HG02885 (cell line): ENCODE results near the gene NFX1.
"Not testable (repeated sequence)": the region's sequence is repeated elsewhere in the genome, so short reads cannot be mapped to it uniquely, and the experiment has no call there.

ENCODE experiments used
- ATAC-seq: cut with Tn5 transposase; IDR thresholded peaks from one replicate; pipeline ENCODE4 v1.9.1; 2021; ENCODE audit warnings: mild to moderate bottlenecking; ENCODE audit not compliant: unreplicated experiment, poor library complexity

The NFX1 gene

GRCh38 chr9:33385536-33385935 is 95.2 kb downstream of the NFX1 start:
- ATAC-seq = not testable (repeated sequence)

- ATAC-seq = not testable (repeated sequence)
These were observed 95.8 kb downstream of the NFX1 start for GRCh38 chr9:33385979-33386640.

- ATAC-seq = not testable (repeated sequence)
These were observed 96.3 kb downstream of the NFX1 start for GRCh38 chr9:33386641-33386996.

DNA sequence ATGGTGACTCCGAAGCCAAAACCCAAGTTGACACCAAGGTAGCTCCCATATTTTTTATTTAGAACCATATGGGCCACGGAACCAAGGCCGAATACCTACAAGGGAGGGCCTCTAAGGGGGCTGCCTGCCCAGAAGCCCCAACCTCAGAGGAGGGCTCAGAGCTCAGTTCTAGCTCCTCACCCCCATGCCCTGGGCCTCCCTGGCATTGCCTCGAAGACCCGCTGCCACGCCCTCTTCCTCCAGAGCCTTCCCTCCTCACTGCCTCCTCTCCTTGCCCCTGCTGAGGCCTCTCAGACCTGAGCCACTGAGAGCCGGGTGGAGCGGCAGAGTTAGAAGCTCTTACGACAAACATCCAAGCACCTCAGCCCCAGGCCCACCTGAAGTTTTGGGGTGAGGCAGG is 96.7 kb downstream of the NFX1 start:
- ATAC-seq = not testable (repeated sequence)

DNA sequence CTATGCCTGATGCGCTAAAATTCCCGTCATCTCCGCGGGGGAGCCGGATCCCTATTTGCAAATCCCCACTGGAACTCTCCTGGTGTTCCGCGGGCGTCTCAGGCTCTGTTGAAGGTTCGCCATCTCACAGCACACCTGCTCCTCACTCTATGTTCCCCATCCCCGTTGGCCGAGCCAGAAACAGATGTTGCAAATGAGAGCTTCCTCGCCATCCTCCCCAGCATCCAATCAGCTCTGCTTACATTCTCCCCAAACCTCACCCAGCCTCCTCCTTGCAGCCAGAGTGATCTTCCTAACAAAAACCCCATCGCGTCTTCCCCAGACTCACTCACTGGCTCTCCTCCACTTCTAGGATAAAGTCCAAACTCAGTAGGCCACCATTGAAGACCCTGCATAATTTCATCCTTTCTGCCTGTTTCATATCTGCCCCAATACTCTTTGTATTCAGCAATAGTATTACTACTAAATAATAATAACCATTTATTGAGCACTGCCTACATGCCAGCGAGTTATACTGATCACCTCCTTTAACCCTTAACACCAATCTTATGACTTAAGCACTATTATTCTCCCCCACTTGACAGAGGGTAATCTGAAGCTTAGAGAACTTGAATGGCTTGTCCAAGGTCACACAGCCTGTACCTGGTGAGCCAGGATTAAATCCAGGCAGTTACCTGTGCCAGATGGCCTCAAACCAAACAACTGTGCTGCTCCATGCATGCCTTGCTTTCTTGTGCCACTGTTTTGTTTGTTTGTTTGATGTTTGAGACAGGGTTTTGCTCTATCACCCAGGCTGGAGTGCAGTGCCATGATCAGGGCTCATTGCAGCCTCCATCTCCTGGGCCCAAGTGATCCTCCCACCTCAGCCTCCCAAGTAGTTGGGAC is 98.0 kb downstream of the NFX1 start:
- ATAC-seq = no peak

DNA sequence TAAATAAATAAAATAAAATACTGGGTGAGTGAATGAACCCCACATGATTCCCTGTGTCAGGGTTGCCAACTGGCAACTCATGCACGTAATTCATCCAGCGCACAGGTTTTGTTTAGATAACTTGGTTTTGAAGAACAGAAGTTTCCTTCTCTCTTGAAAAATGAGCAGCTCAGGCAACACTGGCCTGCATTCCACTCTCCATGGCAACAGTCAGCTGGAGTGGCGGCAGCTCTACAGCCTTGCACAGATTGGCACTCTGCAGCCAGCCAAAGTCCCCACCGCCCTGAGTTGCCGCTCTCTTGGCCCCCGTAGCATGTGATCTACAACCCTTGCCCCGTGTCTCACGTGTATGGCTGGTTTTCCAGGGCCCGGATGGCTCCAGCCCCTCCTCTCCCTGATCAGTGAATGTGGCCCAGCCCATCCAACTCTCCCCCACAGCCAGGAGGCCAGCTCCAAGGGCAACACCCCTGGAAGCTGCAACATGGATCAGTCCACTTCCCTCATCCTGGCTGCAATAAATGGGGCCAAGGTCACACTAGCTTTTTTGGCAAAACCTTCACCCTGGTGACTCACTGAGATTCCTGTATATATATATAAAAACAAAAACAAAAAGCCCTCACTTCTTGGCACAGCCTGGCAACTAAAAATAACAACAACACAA is 100.9 kb downstream of the NFX1 start:
- not testable (repeated sequence) for ATAC-seq

GRCh38 chr9:33392591-33393021 is 102.3 kb downstream of the NFX1 start:
- not testable (repeated sequence) for ATAC-seq

DNA sequence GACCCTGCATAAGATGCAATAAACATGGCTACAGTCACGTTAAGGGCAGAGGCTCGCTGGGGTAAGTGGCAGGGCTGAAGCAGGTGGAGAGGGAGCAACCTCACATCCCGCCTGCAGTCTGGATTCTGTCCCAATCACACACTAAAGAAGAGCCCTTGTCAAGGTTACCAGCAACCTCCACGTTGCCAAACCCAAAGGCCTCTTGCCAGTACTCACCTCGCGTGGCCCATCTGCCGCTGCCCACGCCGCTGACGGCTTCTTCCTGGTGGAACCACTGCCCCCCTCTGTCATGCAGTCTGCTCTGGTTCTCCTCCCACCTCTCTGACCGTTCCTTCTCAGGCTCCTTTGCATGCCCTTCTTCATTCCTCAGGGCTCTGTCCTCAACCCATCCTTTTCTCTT is 103.3 kb downstream of the NFX1 start:
- no peak for ATAC-seq

DNA sequence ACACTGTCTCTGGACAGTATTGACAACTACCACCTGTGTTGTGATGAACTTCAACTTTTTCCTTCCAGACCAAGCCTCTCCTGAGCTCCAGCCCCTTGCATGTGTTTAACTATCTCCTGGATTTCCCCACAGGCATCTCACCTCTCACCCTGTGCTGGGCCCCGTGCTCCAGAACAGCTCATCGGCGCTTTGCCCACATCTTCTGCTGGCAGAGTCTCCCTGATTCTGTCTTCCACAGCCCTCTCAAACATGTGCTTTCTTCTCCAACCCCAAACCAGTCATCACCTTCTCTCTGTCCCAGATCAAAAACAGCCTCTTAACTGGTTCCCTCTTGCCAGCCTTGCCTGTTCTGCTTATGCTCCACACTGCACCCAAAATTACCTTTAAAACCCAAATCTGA is 103.7 kb downstream of the NFX1 start:
- ATAC-seq = not testable (repeated sequence)

DNA sequence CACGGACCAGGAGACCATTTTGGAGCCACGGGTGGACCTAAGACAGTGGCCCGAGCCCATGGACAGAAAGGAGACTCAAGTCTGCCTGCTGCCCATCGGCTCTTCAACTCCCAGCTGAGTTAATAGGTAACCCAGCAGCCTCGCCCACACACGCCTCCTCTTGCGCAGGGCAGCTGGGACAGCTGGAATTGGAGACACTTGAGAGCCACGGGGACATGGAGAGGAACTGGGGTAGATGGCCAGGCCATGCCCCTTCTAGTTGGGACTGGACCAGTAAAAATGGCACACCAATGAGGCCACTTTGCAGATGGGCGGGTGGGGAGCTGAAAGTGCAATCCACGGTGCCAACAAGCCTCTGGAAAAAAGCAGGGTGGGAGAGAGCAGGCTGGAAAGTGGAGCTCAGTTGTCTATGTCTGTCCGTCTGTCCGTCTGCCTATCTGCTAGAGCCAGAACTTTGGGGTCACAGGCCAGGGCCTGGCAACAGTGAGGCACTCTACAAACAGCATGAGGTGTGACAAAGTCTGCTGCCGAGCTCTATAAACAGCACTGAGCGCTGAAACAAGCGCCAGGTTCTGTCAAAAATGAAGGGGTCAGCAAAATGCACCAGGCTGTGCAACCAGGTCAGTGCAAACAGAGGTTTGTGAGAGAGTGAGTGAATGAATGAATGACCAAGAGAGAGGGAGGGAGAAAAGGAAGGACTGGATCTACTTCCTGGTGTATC is 105.0 kb downstream of the NFX1 start:
- ATAC-seq = not testable (repeated sequence)

GRCh38 chr9:33397801-33398200 is 107.5 kb downstream of the NFX1 start:
- not testable (repeated sequence) for ATAC-seq

GRCh38 chr9:33399047-33399446 is 108.7 kb downstream of the NFX1 start:
- not testable (repeated sequence) for ATAC-seq

DNA sequence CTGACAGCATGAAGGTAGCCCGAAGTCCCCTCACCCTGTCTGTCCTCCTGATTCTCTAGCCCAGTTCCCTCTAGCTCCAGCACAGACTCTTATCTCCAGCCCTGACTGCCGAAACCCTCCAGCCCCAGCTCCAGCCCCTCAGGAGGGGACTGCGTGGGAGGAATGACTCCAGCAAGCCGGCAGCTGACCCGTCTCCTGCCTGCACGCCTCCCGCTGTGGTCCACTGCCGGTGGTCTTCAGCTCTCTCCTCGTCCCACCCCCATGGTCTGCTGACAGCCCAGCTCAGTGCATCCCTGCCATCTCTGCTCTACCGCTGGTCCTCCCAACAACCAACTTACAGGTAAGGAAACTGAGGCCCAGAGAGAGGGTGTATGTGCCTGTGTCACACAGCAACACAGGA is 111.5 kb downstream of the NFX1 start:
- not testable (repeated sequence) for ATAC-seq

- ATAC-seq = not testable (repeated sequence)
These were observed 112.1 kb downstream of the NFX1 start, which contains the start of gene AQP7 for GRCh38 chr9:33402371-33402770. Gene AQP7 (minus strand): TSS chr9:33402568. CDS start chr9:33401262, 1,306 bp downstream.

GRCh38 chr9:33403941-33404787 is 113.8 kb downstream of the NFX1 start:
- ATAC-seq = no peak

GRCh38 chr9:33404788-33405362 is 114.6 kb downstream of the NFX1 start:
- ATAC-seq = no peak

GRCh38 chr9:33407061-33407460 is 116.7 kb downstream of the NFX1 start:
- no peak for ATAC-seq

GRCh38 chr9:33408087-33408486 is 117.8 kb downstream of the NFX1 start:
- no peak for ATAC-seq

DNA sequence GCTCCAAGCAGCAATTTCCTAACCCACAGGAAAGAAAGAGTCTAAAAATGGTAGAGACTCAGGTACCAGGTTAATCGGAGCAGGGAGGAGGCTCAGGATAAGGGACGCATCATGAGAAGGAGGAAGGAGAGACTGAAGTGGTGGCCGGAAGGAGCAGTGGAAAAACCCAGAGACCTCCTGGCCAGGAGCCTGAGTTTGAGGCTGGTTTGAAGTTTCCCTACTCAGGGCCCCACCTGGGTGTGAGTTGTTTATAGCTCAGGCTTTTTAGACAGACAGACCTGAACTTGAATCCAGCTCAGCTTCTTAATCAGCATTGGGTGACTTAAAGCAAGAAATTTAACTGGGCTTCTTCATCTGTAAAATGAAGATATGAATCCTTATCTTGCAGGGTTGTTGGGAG is 124.0 kb downstream of the NFX1 start:
- no peak for ATAC-seq
